Thyroid gland (tissue), 4 donors: ENCODE results near the gene TBC1D22A. TPM values are rescaled to one million over a fixed set of nuclear protein-coding genes. Genes with fewer than 3 reads are reported as not detected.
A peak's percentile ranks its signal among the peaks of the same experiment; 100 is the strongest.

Source experiments
- DNase-seq, 2 donors: peaks; one replicate each; pipeline ENCODE4 v3.0.0-alpha.2; 2019
- H3K27ac ChIP-seq, 3 donors: fragments of 200-600 bp; sonication (generic); 1 replicate in 2 of 3; 2 replicates in 1 of 3; pipeline ENCODE4 v1.5.1; 2016 to 2019; ENCODE audit warnings: mild to moderate bottlenecking in 1 of 3, moderate library complexity in 1 of 3
- H3K27me3 ChIP-seq: fragments of 200-600 bp; sonication (generic); one replicate; pipeline ENCODE4 v1.5.1; 2019
- H3K36me3 ChIP-seq, 2 donors: fragments of 200-600 bp; sonication (generic); one replicate each; pipeline ENCODE4 v1.5.1; 2016 to 2019
- H3K4me1 ChIP-seq, 2 donors: fragments of 200-600 bp; sonication (generic); one replicate each; pipeline ENCODE4 v1.5.1; 2017 to 2019
- H3K4me3 ChIP-seq, 3 donors: fragments of 200-600 bp; sonication (generic); replicated peaks in 1 of 3; 1 replicate in 2 of 3; 2 replicates in 1 of 3; pipeline ENCODE4 v1.5.1; 2016; ENCODE audit warnings: mild to moderate bottlenecking in 1 of 3
- H3K9me3 ChIP-seq: fragments of 200-600 bp; sonication (generic); one replicate; pipeline ENCODE4 v1.5.1; 2017
- CTCF ChIP-seq, 6 experiments: fragments of 200-600 bp in 3 of 6; fragments of 450-650 bp in 3 of 6; sonication (generic) in 3 of 6; IDR thresholded peaks; one replicate each; pipeline ENCODE4 v1.5.1; 2016 to 2019; ENCODE audit warnings: antibody characterized with exemption in 6 of 6, mild to moderate bottlenecking in 2 of 6, inconsistent platforms in 1 of 6, moderate library complexity in 1 of 6
- POLR2A ChIP-seq, 2 donors: fragments of 450-650 bp; IDR thresholded peaks; one replicate each; pipeline ENCODE4 v1.6.1; 2017; ENCODE audit warnings: antibody characterized with exemption in 2 of 2, mild to moderate bottlenecking in 2 of 2, moderate library complexity in 1 of 2
- WGBS, 2 donors: methylation state at CpG; one replicate each; pipeline ENCODE4 v1.1.5; 2017; 5-methylcytosine and 5-hydroxymethylcytosine counted together
- intact Hi-C: fragments of 100-400 bp; cut with DNase I; formaldehyde crosslinking; loops from one replicate; pipeline ENCODE4 v1.15.1; 2023
- total RNA-seq, 4 donors: library from RNA; depleted of rRNA; stranded (reverse); fragments of >200 nt; gene quantifications; one replicate each; pipeline ENCODE4 v1.2.3, GENCODE V29; 2016

TBC1D22A gene
- total RNA-seq, 4 donors from 2014 or later, result 26.7 to 34.6 (median 33.2) TPM

GRCh38 chr22:46774253-46774979 lies 12.0 kb downstream of the TBC1D22A start:
- Histone ChIP-seq H3K4me3 (no peak overlapping the region), H3K27ac (peak overlapping the region; percentile 3 to 69 (median 36)), H3K27me3 (no peaks in the 10 kb centered on the region), H3K4me1 (peaks cover 17 to 64% of the 10 kb centered on the region in 2 donors), H3K36me3 (no peaks in the 10 kb centered on the region), H3K9me3 (no peaks in the 10 kb centered on the region)
- no peak for DNase-seq
- 91 to 96% methylated on average over 18 to 24 of the region's 24 CpGs for WGBS, 2 donors
- TF ChIP-seq CTCF (IDR thresholded peaks at IDR 0.05) (no peak), POLR2A (IDR thresholded peaks at IDR 0.05) (no peak)
- intact Hi-C loops, result no loop called here

- TF ChIP-seq CTCF (IDR thresholded peaks at IDR 0.05) (no peak), POLR2A (IDR thresholded peaks at IDR 0.05) (no peak)
- H3K27ac ChIP-seq, result no peak overlapping the region
- H3K4me1 ChIP-seq, result peaks cover 14 to 60% of the 10 kb centered on the region in 2 donors
- intact Hi-C loops, result no loop called here
- no peaks in the 10 kb centered on the region for H3K36me3 ChIP-seq
- H3K9me3 ChIP-seq, result no peaks in the 10 kb centered on the region
- DNase-seq, result no peak
- WGBS, 2 donors, result 79% methylated on average over 20 of the region's 20 CpGs
- no peaks in the 10 kb centered on the region for H3K27me3 ChIP-seq
- no peak overlapping the region for H3K4me3 ChIP-seq
These were observed 12.8 kb downstream of the TBC1D22A start for GRCh38 chr22:46774980-46775849.

GRCh38 chr22:46775850-46776826 lies 13.7 kb downstream of the TBC1D22A start:
- Histone ChIP-seq H3K36me3 (no peaks in the 10 kb centered on the region), H3K4me1 (peaks cover 14 to 62% of the 10 kb centered on the region in 2 donors), H3K27ac (no peak overlapping the region), H3K9me3 (no peaks in the 10 kb centered on the region), H3K4me3 (no peak overlapping the region), H3K27me3 (no peaks in the 10 kb centered on the region)
- no peak for DNase-seq
- no peak for TF ChIP-seq CTCF (IDR thresholded peaks at IDR 0.05)
- no peak for TF ChIP-seq POLR2A (IDR thresholded peaks at IDR 0.05)
- intact Hi-C loops, result no loop called here
- WGBS, 2 donors, result 90% methylated on average over 22 of the region's 22 CpGs

DNA sequence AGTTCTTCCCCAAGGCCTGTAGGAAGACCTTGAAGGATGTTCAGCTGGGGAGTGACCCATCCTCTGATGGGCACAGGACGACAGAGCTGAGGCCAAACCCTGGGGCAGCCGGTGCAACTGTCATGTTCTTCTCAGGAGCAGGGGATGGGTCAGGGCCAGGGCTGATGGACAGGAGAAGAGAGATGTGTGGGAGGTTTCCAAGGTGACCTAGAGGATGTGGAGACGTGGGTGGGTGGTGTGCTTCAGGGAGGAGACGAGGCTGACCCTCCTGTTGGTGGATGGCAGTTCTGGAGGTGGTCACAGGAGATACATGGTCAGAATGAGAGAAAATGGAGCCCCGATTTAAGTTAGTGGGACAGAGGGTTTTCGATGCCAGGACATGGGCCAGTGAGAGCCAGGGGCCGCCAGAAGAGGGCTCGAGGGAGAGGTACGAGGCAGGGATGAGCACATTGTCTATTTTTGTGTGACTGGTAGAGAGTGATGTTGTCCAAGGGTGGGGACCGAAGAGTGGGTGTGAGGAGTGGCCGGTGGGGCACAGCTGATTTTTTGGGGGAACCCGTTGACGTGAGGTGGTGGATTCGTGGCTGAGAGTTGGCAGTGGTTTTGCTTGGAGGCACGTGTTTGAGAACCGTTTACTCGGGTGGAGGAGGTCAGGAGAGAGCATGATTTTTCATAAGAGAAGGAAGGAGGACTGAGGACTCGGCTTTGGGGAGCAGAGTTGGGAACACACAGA lies 14.6 kb downstream of the TBC1D22A start:
- Histone ChIP-seq H3K4me3 (no peak overlapping the region), H3K9me3 (no peaks in the 10 kb centered on the region), H3K27me3 (no peaks in the 10 kb centered on the region), H3K36me3 (no peaks in the 10 kb centered on the region), H3K27ac (no peak overlapping the region), H3K4me1 (peaks cover 14 to 62% of the 10 kb centered on the region in 2 donors)
- TF ChIP-seq CTCF (IDR thresholded peaks at IDR 0.05), result no peak
- TF ChIP-seq POLR2A (IDR thresholded peaks at IDR 0.05), result no peak
- intact Hi-C loops, result no loop called here
- no peak for DNase-seq
- 62% methylated on average over 18 of the region's 18 CpGs for WGBS, 2 donors
